ENCODE data around the gene HCK.

DNA sequence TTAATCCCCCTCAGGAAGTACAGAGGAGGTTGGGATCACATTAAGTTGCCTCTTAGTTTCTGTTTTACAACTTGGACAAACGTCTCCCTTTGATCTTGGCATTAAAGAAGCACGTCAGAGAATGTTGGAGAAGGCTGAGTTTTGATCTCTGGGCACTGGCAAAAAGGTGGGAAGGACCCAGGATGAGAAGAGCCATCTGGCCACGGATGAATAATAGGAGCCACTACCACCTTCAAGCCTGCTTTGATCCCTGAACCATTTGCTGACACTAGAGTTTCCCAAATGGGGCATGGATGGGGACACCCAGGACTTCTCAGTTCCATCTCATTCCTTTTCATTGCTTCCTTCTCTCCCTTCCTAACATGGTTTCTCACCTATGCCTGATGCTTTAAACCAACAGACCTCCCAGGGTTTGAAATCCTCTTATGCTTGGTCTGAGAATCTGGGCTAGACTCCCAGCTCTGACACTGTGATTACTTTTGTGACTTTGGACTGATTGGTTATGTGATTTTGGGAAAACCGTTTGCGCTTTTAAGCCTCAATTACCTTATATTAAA, 63.2 kb downstream of the HCK start:
- TF ChIP-seq POLR2A (IDR thresholded peaks at IDR 0.05), result no peak
- TF ChIP-seq, protein P1, sequence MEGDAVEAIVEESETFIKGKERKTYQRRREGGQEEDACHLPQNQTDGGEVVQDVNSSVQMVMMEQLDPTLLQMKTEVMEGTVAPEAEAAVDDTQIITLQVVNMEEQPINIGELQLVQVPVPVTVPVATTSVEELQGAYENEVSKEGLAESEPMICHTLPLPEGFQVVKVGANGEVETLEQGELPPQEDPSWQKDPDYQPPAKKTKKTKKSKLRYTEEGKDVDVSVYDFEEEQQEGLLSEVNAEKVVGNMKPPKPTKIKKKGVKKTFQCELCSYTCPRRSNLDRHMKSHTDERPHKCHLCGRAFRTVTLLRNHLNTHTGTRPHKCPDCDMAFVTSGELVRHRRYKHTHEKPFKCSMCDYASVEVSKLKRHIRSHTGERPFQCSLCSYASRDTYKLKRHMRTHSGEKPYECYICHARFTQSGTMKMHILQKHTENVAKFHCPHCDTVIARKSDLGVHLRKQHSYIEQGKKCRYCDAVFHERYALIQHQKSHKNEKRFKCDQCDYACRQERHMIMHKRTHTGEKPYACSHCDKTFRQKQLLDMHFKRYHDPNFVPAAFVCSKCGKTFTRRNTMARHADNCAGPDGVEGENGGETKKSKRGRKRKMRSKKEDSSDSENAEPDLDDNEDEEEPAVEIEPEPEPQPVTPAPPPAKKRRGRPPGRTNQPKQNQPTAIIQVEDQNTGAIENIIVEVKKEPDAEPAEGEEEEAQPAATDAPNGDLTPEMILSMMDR (IDR thresholded peaks at IDR 0.05), result no peak

Measured in ovary (tissue), 3 donors.